Neuronal stem cell (in vitro differentiated cells): ENCODE data around the gene GLCCI1.

Experiments
- DNase-seq: peaks from one replicate; pipeline ENCODE4 v3.0.0-alpha.2; 2013; ENCODE audit warnings: low spot score
- H2AFZ ChIP-seq: one replicate; pipeline ENCODE4 v1.6.1; 2013; ENCODE audit warnings: mild to moderate bottlenecking, low read length, inconsistent platforms
- H2AK5ac ChIP-seq: 2 replicates; pipeline ENCODE4 v1.6.1; 2013; ENCODE audit warnings: low read depth, mild to moderate bottlenecking, inconsistent platforms, low read length, moderate library complexity, mixed read lengths
- H2BK120ac ChIP-seq: 2 replicates; pipeline ENCODE4 v1.6.1; 2013; ENCODE audit warnings: low read depth, mild to moderate bottlenecking, inconsistent platforms, low read length, moderate library complexity, mixed read lengths
- H2BK12ac ChIP-seq: one replicate; pipeline ENCODE4 v1.6.1; 2013; ENCODE audit warnings: low read length, inconsistent platforms
- H2BK15ac ChIP-seq: 2 replicates; pipeline ENCODE4 v1.6.1; 2013; ENCODE audit warnings: mild to moderate bottlenecking, low read length, inconsistent platforms, mixed read lengths
- H2BK5ac ChIP-seq: one replicate; pipeline ENCODE4 v1.6.1; 2013; ENCODE audit warnings: inconsistent platforms, mild to moderate bottlenecking, low read length, moderate library complexity
- H3K14ac ChIP-seq: one replicate; pipeline ENCODE4 v1.6.1; 2013; ENCODE audit warnings: low read length, inconsistent platforms
- H3K18ac ChIP-seq: 2 replicates; pipeline ENCODE4 v1.6.1; 2013; ENCODE audit warnings: low read length, inconsistent platforms
- H3K23ac ChIP-seq: 2 replicates; pipeline ENCODE4 v1.6.1; 2013; ENCODE audit warnings: low read depth, mild to moderate bottlenecking, mixed read lengths, low read length, inconsistent platforms; ENCODE audit not compliant: poor library complexity
- H3K27ac ChIP-seq: replicated peaks from 3 replicates; pipeline ENCODE4 v1.5.1; 2013; ENCODE audit warnings: low read length, inconsistent platforms
- H3K27me3 ChIP-seq, 3 experiments: 2 replicates each; pipeline ENCODE4 v1.6.1; 2013; ENCODE audit warnings: low read length in 3 of 3, mild to moderate bottlenecking in 2 of 3, inconsistent platforms in 1 of 3, low read depth in 1 of 3, mixed read lengths in 1 of 3, moderate library complexity in 1 of 3; ENCODE audit not compliant: control insufficient read depth in 3 of 3, insufficient read depth in 3 of 3
- H3K36me3 ChIP-seq, 2 donors: replicated peaks in 1 of 2; 2 replicates each; pipeline ENCODE4 v1.6.1; 2013; ENCODE audit warnings: low read length in 2 of 2; ENCODE audit not compliant: control insufficient read depth in 2 of 2, insufficient read depth in 2 of 2
- H3K4ac ChIP-seq: 2 replicates; pipeline ENCODE4 v1.6.1; 2013; ENCODE audit warnings: inconsistent platforms, mild to moderate bottlenecking, low read length, moderate library complexity
- H3K4me1 ChIP-seq, 2 donors: 1 replicate in 1 of 2; 2 replicates in 1 of 2; pipeline ENCODE4 v1.6.1; 2013; ENCODE audit warnings: low read length in 2 of 2, low read depth in 1 of 2; ENCODE audit not compliant: control insufficient read depth in 2 of 2, insufficient read depth in 1 of 2
- H3K4me2 ChIP-seq: one replicate; pipeline ENCODE4 v1.6.1; 2013; ENCODE audit warnings: mild to moderate bottlenecking, low read length, inconsistent platforms; ENCODE audit not compliant: insufficient read depth, poor library complexity, severe bottlenecking
- H3K4me3 ChIP-seq, 2 donors: 2 replicates each; pipeline ENCODE4 v1.5.1; 2013; ENCODE audit warnings: low read length in 2 of 2, mild to moderate bottlenecking in 2 of 2, inconsistent platforms in 1 of 2, moderate library complexity in 1 of 2
- H3K79me1 ChIP-seq: one replicate; pipeline ENCODE4 v1.6.1; 2013; ENCODE audit warnings: low read depth, mild to moderate bottlenecking, inconsistent platforms, low read length, moderate library complexity
- H3K9ac ChIP-seq: one replicate; pipeline ENCODE4 v1.6.1; 2013; ENCODE audit warnings: mild to moderate bottlenecking, low read depth, low read length, inconsistent platforms; ENCODE audit not compliant: poor library complexity
- H3K9me3 ChIP-seq, 2 donors: replicated peaks in 1 of 2; 2 replicates each; pipeline versions ENCODE3 to v1.6.1; 2013; ENCODE audit warnings: low read length in 2 of 2, mild to moderate bottlenecking in 2 of 2, inconsistent platforms in 1 of 2, low read depth in 1 of 2, mixed read lengths in 1 of 2, moderate library complexity in 1 of 2; ENCODE audit not compliant: control insufficient read depth in 2 of 2, insufficient read depth in 1 of 2
- H4K8ac ChIP-seq: one replicate; pipeline ENCODE4 v1.6.1; 2013; ENCODE audit warnings: low read depth, mild to moderate bottlenecking, inconsistent platforms, low read length, moderate library complexity
- H4K91ac ChIP-seq: one replicate; pipeline ENCODE4 v1.6.1; 2013; ENCODE audit warnings: low read length, low read depth, mild to moderate bottlenecking, inconsistent platforms; ENCODE audit not compliant: poor library complexity
- WGBS, 2 donors: extraction: QIAGEN DNeasy Blood & Tissue Kit; methylation state at CpG; one replicate each; pipeline ENCODE4 v1.1.7; 2013; ENCODE audit warnings: missing lambda C conversion rate in 2 of 2, mixed read lengths in 1 of 2; ENCODE audit not compliant: insufficient read length in 2 of 2, insufficient replicate concordance in 1 of 2; ENCODE audit errors: extremely low coverage in 2 of 2; 5-methylcytosine and 5-hydroxymethylcytosine counted together

GLCCI1 gene

GRCh38 chr7:8051998-8052397 is 83.4 kb downstream of the GLCCI1 start:
- Histone ChIP-seq H2BK5ac (no peak overlapping the region), H3K9me3 (peaks cover 0 to 3% of the 10 kb centered on the region in 2 donors), H3K27ac (no peak overlapping the region), H4K8ac (no peak overlapping the region), H2BK120ac (no peak overlapping the region), H3K36me3 (peaks cover 6 to 35% of the 10 kb centered on the region in 2 donors), H3K27me3 (no peaks in the 10 kb centered on the region), H3K23ac (no peak overlapping the region), H3K4ac (no peak overlapping the region), H3K4me2 (no peak overlapping the region), H2AFZ (no peak overlapping the region), H3K14ac (no peak overlapping the region), H2BK15ac (no peak overlapping the region), H3K4me1 (no peaks in the 10 kb centered on the region), H3K4me3 (no peak overlapping the region), H3K9ac (no peak overlapping the region), H3K79me1 (no peaks in the 10 kb centered on the region), H4K91ac (no peak overlapping the region), H2BK12ac (no peak overlapping the region), H3K18ac (no peak overlapping the region), H2AK5ac (no peak overlapping the region)
- no CpG with 5 or more reads among the region's 1 CpG for WGBS, 2 donors
- no peak for DNase-seq

DNA sequence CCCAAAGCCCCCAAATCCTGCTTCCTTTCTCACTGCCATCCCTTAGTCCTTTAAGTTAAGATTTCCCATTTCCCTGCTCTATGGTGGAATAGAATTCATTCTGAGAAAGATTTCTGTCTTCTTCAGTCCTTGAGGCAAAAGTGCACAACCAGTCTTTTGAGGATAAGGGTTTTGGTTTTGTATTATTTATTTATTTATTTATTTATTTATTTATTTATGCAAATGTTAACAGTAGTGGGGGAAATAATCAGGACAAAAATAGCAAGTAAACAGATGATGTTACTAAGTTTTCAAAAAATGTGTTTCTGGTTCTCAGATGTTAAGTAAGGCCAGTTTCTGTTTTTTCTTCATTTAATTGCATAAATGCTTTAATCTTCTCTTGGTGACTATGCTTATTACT is 84.2 kb downstream of the GLCCI1 start:
- H4K91ac ChIP-seq: no peak overlapping the region

DNA sequence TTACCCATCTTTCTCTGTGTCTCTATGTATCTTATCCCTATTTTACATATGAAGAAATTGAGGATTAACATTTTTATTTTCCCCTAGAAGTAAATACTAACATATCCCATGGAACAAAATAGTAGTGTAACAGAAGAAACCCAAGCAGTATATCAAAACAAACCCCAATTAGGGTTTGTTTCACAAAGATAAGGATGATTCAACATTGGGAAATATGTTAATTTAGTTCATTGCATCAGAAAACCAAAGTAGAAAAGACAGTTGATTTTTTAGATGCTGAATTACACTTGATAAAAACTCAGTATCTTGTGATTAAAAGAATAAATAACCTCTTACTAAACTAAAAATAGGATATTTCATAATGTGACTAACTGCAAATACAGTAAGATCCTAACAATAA is 87.8 kb downstream of the GLCCI1 start:
- H3K4me2 ChIP-seq: no peak overlapping the region
- H2BK120ac ChIP-seq: no peak overlapping the region
- H2BK5ac ChIP-seq: no peak overlapping the region
- no peaks in the 10 kb centered on the region for H3K4me1 ChIP-seq
- DNase-seq: no peak
- no peaks in the 10 kb centered on the region for H3K79me1 ChIP-seq
- H2AK5ac ChIP-seq: no peak overlapping the region
- H3K27me3 ChIP-seq: no peaks in the 10 kb centered on the region
- H4K8ac ChIP-seq: no peak overlapping the region
- H3K36me3 ChIP-seq: peaks cover 5 to 52% of the 10 kb centered on the region in 2 donors
- H2BK12ac ChIP-seq: no peak overlapping the region
- H3K9ac ChIP-seq: no peak overlapping the region
- H3K14ac ChIP-seq: no peak overlapping the region
- no peaks in the 10 kb centered on the region for H3K9me3 ChIP-seq
- H3K18ac ChIP-seq: no peak overlapping the region
- no peak overlapping the region for H3K27ac ChIP-seq
- H3K23ac ChIP-seq: no peak overlapping the region
- no peak overlapping the region for H3K4ac ChIP-seq
- no peak overlapping the region for H2BK15ac ChIP-seq
- no peak overlapping the region for H3K4me3 ChIP-seq
- no peak overlapping the region for H2AFZ ChIP-seq
- H4K91ac ChIP-seq: no peak overlapping the region

More for the DNA sequence above, 84.2 kb downstream of the GLCCI1 start:
- no peaks in the 10 kb centered on the region for H3K4me1 ChIP-seq
- DNase-seq: no peak
- no peak overlapping the region for H3K9ac ChIP-seq
- no peak overlapping the region for H3K4me3 ChIP-seq
- H3K36me3 ChIP-seq: peaks cover 6 to 42% of the 10 kb centered on the region in 2 donors
- H3K14ac ChIP-seq: no peak overlapping the region
- no peaks in the 10 kb centered on the region for H3K9me3 ChIP-seq
- no peak overlapping the region for H2BK5ac ChIP-seq
- no peaks in the 10 kb centered on the region for H3K79me1 ChIP-seq
- H3K23ac ChIP-seq: no peak overlapping the region
- no peak overlapping the region for H3K27ac ChIP-seq
- no peak overlapping the region for H2BK12ac ChIP-seq
- no peak overlapping the region for H3K4ac ChIP-seq
- no peak overlapping the region for H4K8ac ChIP-seq
- no peak overlapping the region for H3K18ac ChIP-seq
- H3K27me3 ChIP-seq: no peaks in the 10 kb centered on the region
- H2AK5ac ChIP-seq: no peak overlapping the region
- H3K4me2 ChIP-seq: no peak overlapping the region
- no peak overlapping the region for H2AFZ ChIP-seq
- no peak overlapping the region for H2BK15ac ChIP-seq
- H2BK120ac ChIP-seq: no peak overlapping the region

- Histone ChIP-seq H4K8ac (no peak overlapping the region), H2AK5ac (no peak overlapping the region), H2BK12ac (no peak overlapping the region), H3K4me3 (no peak overlapping the region), H2BK5ac (no peak overlapping the region), H3K4ac (no peak overlapping the region), H3K27ac (no peak overlapping the region), H2BK15ac (no peak overlapping the region), H3K4me2 (no peak overlapping the region), H3K18ac (no peak overlapping the region), H3K36me3 (peaks cover 3 to 59% of the 10 kb centered on the region in 2 donors), H3K9me3 (peaks cover 0 to 6% of the 10 kb centered on the region in 2 donors), H3K27me3 (no peaks in the 10 kb centered on the region), H4K91ac (no peak overlapping the region), H2AFZ (no peak overlapping the region), H3K23ac (no peak overlapping the region), H3K14ac (no peak overlapping the region), H2BK120ac (no peak overlapping the region), H3K79me1 (no peaks in the 10 kb centered on the region), H3K4me1 (no peaks in the 10 kb centered on the region), H3K9ac (no peak overlapping the region)
- no peak for DNase-seq
- WGBS, 2 donors: no CpG with 5 or more reads among the region's 1 CpG
Measured at GRCh38 chr7:8057566-8057965, 89.0 kb downstream of the GLCCI1 start.
